Keratinocyte (primary cell): Measurements from ENCODE around the gene BRINP3. TPM values are rescaled to one million over a fixed set of nuclear protein-coding genes. Genes with fewer than 3 reads are reported as not detected.

Source experiments
- DNase-seq: peaks from one replicate; pipeline ENCODE4 v3.0.0-alpha.2; 2011; ENCODE audit warnings: low read depth, missing footprints, low spot score
- FAIRE-seq: peaks from 2 replicates; lab custom pipeline; 2011; peaks lifted over from hg19 to GRCh38; lab: Jason Lieb, UNC
- H2AFZ ChIP-seq: 2 replicates; pipeline ENCODE4 v1.6.0; 2012; ENCODE audit warnings: low read length, control low read depth, inconsistent platforms; ENCODE audit not compliant: control insufficient read depth
- H3K27ac ChIP-seq: 2 replicates; pipeline ENCODE4 v1.5.1; 2011; ENCODE audit warnings: low read length; ENCODE audit not compliant: control insufficient read depth, insufficient read depth
- H3K27me3 ChIP-seq: 3 replicates; pipeline ENCODE4 v1.6.0; 2011; ENCODE audit warnings: low read length; ENCODE audit not compliant: control insufficient read depth, insufficient read depth; ENCODE audit errors: extremely low read depth
- H3K36me3 ChIP-seq, 2 experiments: 2 replicates in 1 of 2; 3 replicates in 1 of 2; pipeline ENCODE4 v1.5.1; 2011; ENCODE audit warnings: low read length in 2 of 2, mild to moderate bottlenecking in 1 of 2; ENCODE audit not compliant: control insufficient read depth in 2 of 2, insufficient read depth in 2 of 2; ENCODE audit errors: extremely low read depth in 1 of 2
- H3K4me1 ChIP-seq: 3 replicates; pipeline ENCODE4 v1.5.1; 2011; ENCODE audit warnings: low read length; ENCODE audit not compliant: control insufficient read depth, insufficient read depth; ENCODE audit errors: extremely low read depth
- H3K4me2 ChIP-seq: 3 replicates; pipeline ENCODE4 v1.6.0; 2011; ENCODE audit warnings: low read depth, low read length; ENCODE audit not compliant: control insufficient read depth, insufficient read depth; ENCODE audit errors: extremely low read depth
- H3K4me3 ChIP-seq, 3 experiments: fragments of 200-600 bp in 1 of 3; sonication (generic) in 1 of 3; 2 replicates in 2 of 3; 3 replicates in 1 of 3; pipeline ENCODE4 v1.5.1; 2011 to 2016; ENCODE audit warnings: low read length in 3 of 3, mild to moderate bottlenecking in 3 of 3, control low read depth in 2 of 3, inconsistent platforms in 1 of 3, low read depth in 1 of 3, mixed read lengths in 1 of 3, mixed run types in 1 of 3, moderate library complexity in 1 of 3; ENCODE audit not compliant: control insufficient read depth in 2 of 3, insufficient read depth in 2 of 3; ENCODE audit errors: extremely low read depth in 1 of 3
- H3K79me2 ChIP-seq: 2 replicates; pipeline ENCODE4 v1.6.0; 2012; ENCODE audit warnings: low read length; ENCODE audit not compliant: control insufficient read depth, insufficient read depth
- H3K9ac ChIP-seq: 3 replicates; pipeline ENCODE4 v1.6.0; 2011; ENCODE audit warnings: low read length; ENCODE audit not compliant: control insufficient read depth, insufficient read depth; ENCODE audit errors: extremely low read depth
- H3K9me1 ChIP-seq: 3 replicates; pipeline ENCODE4 v1.6.0; 2011; ENCODE audit warnings: low read length; ENCODE audit not compliant: control insufficient read depth, insufficient read depth; ENCODE audit errors: extremely low read depth
- H3K9me3 ChIP-seq: 2 replicates; pipeline ENCODE4 v1.5.1; 2012; ENCODE audit warnings: low read depth, low read length; ENCODE audit not compliant: control insufficient read depth
- H4K20me1 ChIP-seq: 3 replicates; pipeline ENCODE4 v1.6.0; 2011; ENCODE audit warnings: low read length; ENCODE audit not compliant: control insufficient read depth, insufficient read depth; ENCODE audit errors: extremely low read depth
- EZH2 ChIP-seq: IDR thresholded peaks from one replicate; pipeline ENCODE4 v1.6.1; 2012; ENCODE audit warnings: inconsistent platforms, mild to moderate bottlenecking, low read length, moderate library complexity
- dilution Hi-C: fragments of 300-500 bp; cut with MboI; formaldehyde crosslinking; loops from one replicate; pipeline ENCODE4 v1.7.0; 2020; ENCODE audit warnings: low sequenced_read_pairs; ENCODE audit not compliant: extremely low pct_ligation_motif_present
- polyA plus RNA-seq, 5 experiments: library from polyadenylated mRNA; depleted of rRNA in 3 of 5; stranded (reverse) in 3 of 5; stranded (forward) in 1 of 5; unstranded in 1 of 5; fragments of >200 nt; gene quantifications; 1 replicate in 1 of 5; 2 replicates in 3 of 5; 3 replicates in 1 of 5; pipeline versions ENCODE4 v1.2.1 to v1.2.3, GENCODE V29; 2011 to 2012; ENCODE audit warnings: missing spikeins in 2 of 5, low read depth in 1 of 5, low replicate concordance in 1 of 5
- TF ChIP-seq, protein P1 (sequence below), 3 experiments: IDR thresholded peaks in 1 of 3; conservative IDR thresholded peaks in 1 of 3; optimal IDR thresholded peaks in 1 of 3; 2 replicates in 2 of 3; 3 replicates in 1 of 3; pipeline versions ENCODE3 to v1.5.1; 2011; ENCODE audit warnings: low read length in 3 of 3, mild to moderate bottlenecking in 3 of 3, moderate library complexity in 2 of 3, control low read depth in 1 of 3, inconsistent platforms in 1 of 3; ENCODE audit not compliant: insufficient read depth in 2 of 3; ENCODE audit errors: extremely low read depth in 1 of 3

The BRINP3 gene
- polyA plus RNA-seq, 1 donor (not counting 4 experiments of a cell fraction or from before 2014, with no cell fraction given) = not detected

DNA sequence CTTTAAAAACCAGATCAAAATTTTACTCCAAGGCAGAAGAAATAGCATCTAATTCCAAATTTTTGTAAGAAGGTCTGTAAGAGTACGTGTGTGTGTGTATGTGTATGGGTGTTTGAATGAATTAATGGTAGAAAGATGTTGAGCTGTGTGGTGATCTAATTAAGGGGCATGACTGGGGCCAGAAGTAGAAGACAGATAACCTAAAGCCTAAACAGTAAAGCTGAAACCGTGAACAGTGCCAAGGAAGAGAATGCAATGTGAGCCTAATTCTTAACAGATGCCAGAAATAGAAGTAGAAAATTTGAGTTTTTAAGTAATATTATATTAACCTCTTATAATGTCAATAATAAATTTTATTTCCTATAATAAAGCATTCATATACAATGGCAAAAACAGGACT lies 38.2 kb downstream of the BRINP3 start:
- Histone ChIP-seq H3K9me3 (no peaks in the 10 kb centered on the region), H3K4me2 (no peak overlapping the region), H3K9me1 (no peaks in the 10 kb centered on the region), H3K27me3 (no peaks in the 10 kb centered on the region), H3K4me3 (no peak overlapping the region), H3K36me3 (no peaks in the 10 kb centered on the region), H4K20me1 (no peaks in the 10 kb centered on the region), H3K9ac (no peak overlapping the region), H3K4me1 (no peaks in the 10 kb centered on the region), H2AFZ (no peak overlapping the region), H3K27ac (no peak overlapping the region), H3K79me2 (no peaks in the 10 kb centered on the region)
- dilution Hi-C loops = no loop called here
- DNase-seq = no peak
- TF ChIP-seq EZH2 = no peak
- TF ChIP-seq, protein P1, sequence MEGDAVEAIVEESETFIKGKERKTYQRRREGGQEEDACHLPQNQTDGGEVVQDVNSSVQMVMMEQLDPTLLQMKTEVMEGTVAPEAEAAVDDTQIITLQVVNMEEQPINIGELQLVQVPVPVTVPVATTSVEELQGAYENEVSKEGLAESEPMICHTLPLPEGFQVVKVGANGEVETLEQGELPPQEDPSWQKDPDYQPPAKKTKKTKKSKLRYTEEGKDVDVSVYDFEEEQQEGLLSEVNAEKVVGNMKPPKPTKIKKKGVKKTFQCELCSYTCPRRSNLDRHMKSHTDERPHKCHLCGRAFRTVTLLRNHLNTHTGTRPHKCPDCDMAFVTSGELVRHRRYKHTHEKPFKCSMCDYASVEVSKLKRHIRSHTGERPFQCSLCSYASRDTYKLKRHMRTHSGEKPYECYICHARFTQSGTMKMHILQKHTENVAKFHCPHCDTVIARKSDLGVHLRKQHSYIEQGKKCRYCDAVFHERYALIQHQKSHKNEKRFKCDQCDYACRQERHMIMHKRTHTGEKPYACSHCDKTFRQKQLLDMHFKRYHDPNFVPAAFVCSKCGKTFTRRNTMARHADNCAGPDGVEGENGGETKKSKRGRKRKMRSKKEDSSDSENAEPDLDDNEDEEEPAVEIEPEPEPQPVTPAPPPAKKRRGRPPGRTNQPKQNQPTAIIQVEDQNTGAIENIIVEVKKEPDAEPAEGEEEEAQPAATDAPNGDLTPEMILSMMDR (optimal IDR thresholded peaks at IDR 0.05 in 1 of 3, IDR thresholded peaks at IDR 0.05 in 1 of 3, conservative IDR thresholded peaks at IDR 0.05 in 1 of 3; ENCODE audit: extremely low read depth in 1 of 3, insufficient read depth in 2 of 3, low read length in 3 of 3) = no peak
- no peak for FAIRE-seq

DNA sequence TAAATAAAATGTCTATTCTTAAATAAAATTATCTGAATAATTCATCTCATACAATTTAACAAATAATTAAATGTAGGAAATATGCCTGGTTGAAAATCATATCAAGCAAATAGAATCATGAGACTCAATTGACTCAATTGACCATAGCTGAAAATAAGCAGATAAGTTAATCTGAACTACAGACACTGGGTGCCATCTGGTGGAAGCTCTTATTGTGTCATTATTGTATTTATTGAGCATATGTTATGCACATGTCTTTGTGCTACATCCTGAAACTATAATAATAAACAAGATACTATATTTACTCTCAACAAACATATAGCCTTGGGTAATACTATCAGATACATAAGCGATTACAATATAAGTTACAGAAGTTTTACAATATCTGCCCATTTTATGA lies 41.0 kb downstream of the BRINP3 start:
- Histone ChIP-seq H4K20me1 (no peaks in the 10 kb centered on the region), H3K79me2 (no peaks in the 10 kb centered on the region), H3K9me3 (no peaks in the 10 kb centered on the region), H3K27me3 (no peaks in the 10 kb centered on the region), H3K36me3 (no peaks in the 10 kb centered on the region), H3K4me1 (no peaks in the 10 kb centered on the region), H3K9ac (no peak overlapping the region), H3K4me3 (no peak overlapping the region), H3K4me2 (no peak overlapping the region), H3K27ac (no peak overlapping the region), H2AFZ (no peak overlapping the region), H3K9me1 (no peaks in the 10 kb centered on the region)
- no peak for DNase-seq
- TF ChIP-seq, protein P1 (optimal IDR thresholded peaks at IDR 0.05 in 1 of 3, IDR thresholded peaks at IDR 0.05 in 1 of 3, conservative IDR thresholded peaks at IDR 0.05 in 1 of 3; ENCODE audit: extremely low read depth in 1 of 3, insufficient read depth in 2 of 3, low read length in 3 of 3) = peak in 1 of 3 experiments; percentile 11
- TF ChIP-seq EZH2 = no peak
- dilution Hi-C loops = no loop called here
- no peak for FAIRE-seq
